SK-N-SH treated with all-trans-retinoic acid at 6 μM for 48 hours (cell line): ENCODE measurements around the gene SLC17A3.

Experiments used
- ARNTL ChIP-seq: fragments of 450-650 bp; formaldehyde crosslinking; IDR thresholded peaks from 2 replicates; pipeline ENCODE4 v1.5.0; 2020; ENCODE audit warnings: low read depth, mild to moderate bottlenecking, moderate library complexity, borderline replicate concordance
- CREB5 ChIP-seq: fragments of 250-450 bp; sonication (Bioruptor Pico); IDR thresholded peaks from 2 replicates; pipeline ENCODE4 v1.5.1; 2020; ENCODE audit warnings: low read depth, mild to moderate bottlenecking, moderate library complexity
- CSRNP3 ChIP-seq: fragments of 250-450 bp; sonication (Bioruptor Pico); IDR thresholded peaks from 2 replicates; pipeline ENCODE4 v1.5.1; 2021; ENCODE audit warnings: mild to moderate bottlenecking, moderate library complexity
- GLIS3 ChIP-seq: fragments of 250-450 bp; sonication (Bioruptor Pico); IDR thresholded peaks from 2 replicates; pipeline ENCODE4 v1.5.0; 2020; ENCODE audit warnings: mild to moderate bottlenecking, moderate library complexity
- ISL1 ChIP-seq: fragments of 250-450 bp; sonication (Bioruptor Pico); IDR thresholded peaks from 2 replicates; pipeline ENCODE4 v2.1.2; 2022; ENCODE audit warnings: mild to moderate bottlenecking, moderate library complexity
- OSR1 ChIP-seq: fragments of 250-450 bp; sonication (Bioruptor Pico); IDR thresholded peaks from 2 replicates; pipeline ENCODE4 v1.8.0; 2022; ENCODE audit warnings: moderate library complexity, mild to moderate bottlenecking, inconsistent platforms
- PATZ1 ChIP-seq: fragments of 250-450 bp; sonication (Bioruptor Pico); IDR thresholded peaks from 2 replicates; pipeline ENCODE4 v1.8.0; 2020; ENCODE audit warnings: mild to moderate bottlenecking, moderate library complexity, borderline replicate concordance
- POU6F1 ChIP-seq: fragments of 250-450 bp; sonication (Bioruptor Pico); IDR thresholded peaks from 2 replicates; pipeline ENCODE4 v1.8.0; 2021; ENCODE audit warnings: low read depth, mild to moderate bottlenecking, moderate library complexity, borderline replicate concordance
- ZC3H10 ChIP-seq: fragments of 250-450 bp; sonication (Bioruptor Pico); IDR thresholded peaks from 2 replicates; pipeline ENCODE4 v1.5.1; 2021; ENCODE audit warnings: mild to moderate bottlenecking, moderate library complexity
- ZFP3 ChIP-seq: fragments of 250-450 bp; sonication (Bioruptor Pico); IDR thresholded peaks from 2 replicates; pipeline ENCODE4 v1.5.0; 2020; ENCODE audit warnings: mild to moderate bottlenecking, moderate library complexity

GRCh38 chr6:25821341-25821740, 52.7 kb downstream of the SLC17A3 start:
- TF ChIP-seq PATZ1 (CRISPR knock-in tag) = no peak
- TF ChIP-seq ARNTL (CRISPR knock-in tag) = no peak
- no peak for TF ChIP-seq OSR1 (CRISPR knock-in tag)
- no peak for TF ChIP-seq POU6F1 (CRISPR knock-in tag)
- no peak for TF ChIP-seq ZC3H10 (CRISPR knock-in tag)
- no peak for TF ChIP-seq GLIS3
- TF ChIP-seq CSRNP3 (CRISPR knock-in tag) = no peak
- no peak for TF ChIP-seq ZFP3
- TF ChIP-seq CREB5 (CRISPR knock-in tag) = no peak
- no peak for TF ChIP-seq ISL1
